HCT116 (cell line): ENCODE results near the gene ETNK2.

ENCODE experiments used
- CBX3 ChIP-seq: IDR thresholded peaks from 2 replicates; pipeline ENCODE4 v1.6.1; 2012; ENCODE audit warnings: low read depth
- JUND ChIP-seq: IDR thresholded peaks from 2 replicates; pipeline ENCODE4 v1.6.1; 2012
- POLR2A ChIP-seq: IDR thresholded peaks from 2 replicates; pipeline ENCODE4 v1.7.0; 2011; ENCODE audit warnings: borderline replicate concordance; ENCODE audit not compliant: insufficient read depth, insufficient read length; ENCODE audit errors: extremely low read depth
- SP1 ChIP-seq: IDR thresholded peaks from 2 replicates; pipeline ENCODE4 v1.6.1; 2012; ENCODE audit warnings: low read depth
- TCF7L2 ChIP-seq: IDR thresholded peaks from 2 replicates; pipeline ENCODE4 v1.7.0; 2011; ENCODE audit warnings: borderline replicate concordance, inconsistent platforms; ENCODE audit not compliant: insufficient read depth, insufficient read length; ENCODE audit errors: extremely low read depth
- ZFX ChIP-seq: fragments of 450-650 bp; IDR thresholded peaks from 2 replicates; pipeline ENCODE4 v1.6.1; 2017
- ZNF274 ChIP-seq: fragments of 200-500 bp; sonication (Bioruptor generic); IDR thresholded peaks from 2 replicates; pipeline ENCODE4 v1.6.1; 2014; ENCODE audit warnings: mild to moderate bottlenecking, low read depth, low read length, inconsistent platforms
- TF ChIP-seq, protein P1 (sequence below): IDR thresholded peaks from 2 replicates; pipeline ENCODE4 v1.6.1; 2011; ENCODE audit warnings: mild to moderate bottlenecking, low read length, moderate library complexity; ENCODE audit not compliant: insufficient replicate concordance; ENCODE audit errors: extremely low read depth
- TF ChIP-seq, protein P2 (sequence below), 3 experiments: fragments of 200-600 bp in 1 of 3; sonication (generic) in 1 of 3; IDR thresholded peaks in 2 of 3; conservative IDR thresholded peaks in 1 of 3; 2 replicates each; pipeline ENCODE4 v1.5.1; 2012 to 2017; ENCODE audit warnings: low read depth in 2 of 3, low read length in 2 of 3, antibody characterized with exemption in 1 of 3, borderline replicate concordance in 1 of 3, control low read depth in 1 of 3, mild to moderate bottlenecking in 1 of 3, mixed read lengths in 1 of 3, mixed run types in 1 of 3, moderate library complexity in 1 of 3; ENCODE audit not compliant: insufficient read depth in 1 of 3
- TF ChIP-seq, protein P3 (sequence below): IDR thresholded peaks from 2 replicates; pipeline ENCODE4 v1.6.1; 2012

DNA sequence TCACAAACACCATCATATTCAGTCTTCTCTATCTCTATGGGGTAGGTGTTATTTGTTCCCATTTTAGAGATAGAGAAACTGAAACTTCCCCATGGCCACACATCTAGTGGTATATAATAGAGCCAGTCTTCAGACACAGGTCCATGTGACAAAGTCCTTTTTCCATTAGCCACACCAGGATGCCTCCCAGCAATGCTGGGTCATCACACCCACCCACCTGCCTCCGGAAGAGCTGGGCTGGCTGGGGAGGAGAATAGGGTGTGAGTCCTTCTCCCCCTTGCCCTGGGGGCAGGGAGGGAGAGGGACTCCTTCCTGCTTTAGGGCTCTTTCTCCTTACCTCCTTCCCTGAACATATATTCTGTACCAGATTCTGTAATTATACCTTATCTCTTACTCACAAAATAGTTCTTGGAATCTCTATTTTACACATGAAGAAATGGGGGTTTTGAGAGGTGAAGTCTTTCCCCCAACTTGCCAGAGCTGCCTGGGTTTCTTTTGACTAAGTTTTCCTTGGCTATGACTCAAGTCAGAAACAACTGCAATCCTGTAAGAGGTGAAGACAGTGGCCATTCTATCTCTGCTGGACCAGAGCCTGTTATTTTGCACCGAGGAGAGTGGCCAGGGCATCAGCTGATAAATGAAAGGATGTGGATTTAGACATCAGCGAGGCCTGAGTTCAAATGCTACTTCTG, 49.0 kb downstream of the ETNK2 start:
- TF ChIP-seq, protein P1, sequence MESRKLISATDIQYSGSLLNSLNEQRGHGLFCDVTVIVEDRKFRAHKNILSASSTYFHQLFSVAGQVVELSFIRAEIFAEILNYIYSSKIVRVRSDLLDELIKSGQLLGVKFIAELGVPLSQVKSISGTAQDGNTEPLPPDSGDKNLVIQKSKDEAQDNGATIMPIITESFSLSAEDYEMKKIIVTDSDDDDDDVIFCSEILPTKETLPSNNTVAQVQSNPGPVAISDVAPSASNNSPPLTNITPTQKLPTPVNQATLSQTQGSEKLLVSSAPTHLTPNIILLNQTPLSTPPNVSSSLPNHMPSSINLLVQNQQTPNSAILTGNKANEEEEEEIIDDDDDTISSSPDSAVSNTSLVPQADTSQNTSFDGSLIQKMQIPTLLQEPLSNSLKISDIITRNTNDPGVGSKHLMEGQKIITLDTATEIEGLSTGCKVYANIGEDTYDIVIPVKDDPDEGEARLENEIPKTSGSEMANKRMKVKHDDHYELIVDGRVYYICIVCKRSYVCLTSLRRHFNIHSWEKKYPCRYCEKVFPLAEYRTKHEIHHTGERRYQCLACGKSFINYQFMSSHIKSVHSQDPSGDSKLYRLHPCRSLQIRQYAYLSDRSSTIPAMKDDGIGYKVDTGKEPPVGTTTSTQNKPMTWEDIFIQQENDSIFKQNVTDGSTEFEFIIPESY: no peak
- TF ChIP-seq, protein P2, sequence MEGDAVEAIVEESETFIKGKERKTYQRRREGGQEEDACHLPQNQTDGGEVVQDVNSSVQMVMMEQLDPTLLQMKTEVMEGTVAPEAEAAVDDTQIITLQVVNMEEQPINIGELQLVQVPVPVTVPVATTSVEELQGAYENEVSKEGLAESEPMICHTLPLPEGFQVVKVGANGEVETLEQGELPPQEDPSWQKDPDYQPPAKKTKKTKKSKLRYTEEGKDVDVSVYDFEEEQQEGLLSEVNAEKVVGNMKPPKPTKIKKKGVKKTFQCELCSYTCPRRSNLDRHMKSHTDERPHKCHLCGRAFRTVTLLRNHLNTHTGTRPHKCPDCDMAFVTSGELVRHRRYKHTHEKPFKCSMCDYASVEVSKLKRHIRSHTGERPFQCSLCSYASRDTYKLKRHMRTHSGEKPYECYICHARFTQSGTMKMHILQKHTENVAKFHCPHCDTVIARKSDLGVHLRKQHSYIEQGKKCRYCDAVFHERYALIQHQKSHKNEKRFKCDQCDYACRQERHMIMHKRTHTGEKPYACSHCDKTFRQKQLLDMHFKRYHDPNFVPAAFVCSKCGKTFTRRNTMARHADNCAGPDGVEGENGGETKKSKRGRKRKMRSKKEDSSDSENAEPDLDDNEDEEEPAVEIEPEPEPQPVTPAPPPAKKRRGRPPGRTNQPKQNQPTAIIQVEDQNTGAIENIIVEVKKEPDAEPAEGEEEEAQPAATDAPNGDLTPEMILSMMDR (IDR thresholded peaks at IDR 0.05 in 2 of 3, conservative IDR thresholded peaks at IDR 0.05 in 1 of 3; ENCODE audit: borderline replicate concordance in 1 of 3, insufficient read depth in 1 of 3, low read depth in 2 of 3, low read length in 2 of 3): 0 out of 6 replicates have a peak, but pooled peaks of 1 of the 3 experiments have one; percentile 0
- no peak for TF ChIP-seq POLR2A
- TF ChIP-seq JUND: peak; percentile 31; the same call in 1 of the 2 replicates
- peak; percentile 72 for TF ChIP-seq SP1
- no peak for TF ChIP-seq TCF7L2
- TF ChIP-seq, protein P3, sequence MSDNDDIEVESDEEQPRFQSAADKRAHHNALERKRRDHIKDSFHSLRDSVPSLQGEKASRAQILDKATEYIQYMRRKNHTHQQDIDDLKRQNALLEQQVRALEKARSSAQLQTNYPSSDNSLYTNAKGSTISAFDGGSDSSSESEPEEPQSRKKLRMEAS: peak; percentile 45; the same call in 1 of the 2 replicates
- TF ChIP-seq ZNF274: no peak
- TF ChIP-seq ZFX: no peak
- TF ChIP-seq CBX3: 0 out of 2 replicates have a peak, but pooled peaks have one; percentile 1
